NK-92 (cell line): Measurements from ENCODE around the gene FAM76B.

Source experiments
- DNase-seq: peaks from one replicate; lab custom pipeline; 2025; ENCODE audit not compliant: unreplicated experiment; lab: John Stamatoyannopoulos, UW

FAM76B gene

GRCh38 chr11:95792700-95793099 is 3.1 kb upstream of the FAM76B start:
- DNase-seq: no peak

- no peak for DNase-seq
Observed at GRCh38 chr11:95792200-95792599, 2.6 kb upstream of the FAM76B start.

GRCh38 chr11:95791709-95792033 is 2.1 kb upstream of the FAM76B start:
- no peak for DNase-seq

- DNase-seq: no peak
Observed at GRCh38 chr11:95790933-95791708, 1.5 kb upstream of the FAM76B start.

- DNase-seq: peak; percentile 57
Observed at GRCh38 chr11:95790123-95790932, 746 bp upstream of the FAM76B start, which contains the start of gene CEP57. Gene CEP57, plus strand, starts transcription at chr11:95790498. Its CDS starts 201 bp downstream, at chr11:95790699.

- no peak for DNase-seq
Observed at GRCh38 chr11:95788921-95789505, 569 bp downstream of the FAM76B start.

- DNase-seq: no peak
Observed at GRCh38 chr11:95780544-95780943, 9.0 kb downstream of the FAM76B start.

GRCh38 chr11:95778699-95779098 is 10.9 kb downstream of the FAM76B start:
- DNase-seq: no peak

- DNase-seq: no peak
Observed at GRCh38 chr11:95776859-95777258, 12.7 kb downstream of the FAM76B start.

GRCh38 chr11:95768521-95768920 is 21.1 kb downstream of the FAM76B start:
- no peak for DNase-seq

- no peak for DNase-seq
Observed at GRCh38 chr11:95767498-95767897, 22.1 kb downstream of the FAM76B start.

- no peak for DNase-seq
Observed at GRCh38 chr11:95766701-95767100, 22.9 kb downstream of the FAM76B start.

- DNase-seq: no peak
Observed at GRCh38 chr11:95764267-95764898, 25.2 kb downstream of the FAM76B start.

- no peak for DNase-seq
Observed at GRCh38 chr11:95762534-95762933, 27.0 kb downstream of the FAM76B start.

- DNase-seq: no peak
Observed at GRCh38 chr11:95760941-95761340, 28.6 kb downstream of the FAM76B start.

GRCh38 chr11:95751515-95751914 is 38.1 kb downstream of the FAM76B start:
- no peak for DNase-seq

GRCh38 chr11:95750101-95750500 is 39.5 kb downstream of the FAM76B start:
- DNase-seq: no peak

- no peak for DNase-seq
Observed at GRCh38 chr11:95739108-95739938, 50.3 kb downstream of the FAM76B start.

- no peak for DNase-seq
Observed at GRCh38 chr11:95736809-95737208, 52.8 kb downstream of the FAM76B start.

GRCh38 chr11:95736355-95736754 is 53.2 kb downstream of the FAM76B start:
- no peak for DNase-seq
